Activated naive CD8-positive, alpha-beta T cell treated with anti-CD3 and anti-CD28 coated beads for 36 hours (primary cell): ENCODE measurements around the gene RPL36A. TPM values are rescaled to one million over a fixed set of nuclear protein-coding genes. Genes with fewer than 3 reads are reported as not detected.
A peak's percentile ranks its signal among the peaks of the same experiment; 100 is the strongest.

ENCODE experiments used
- DNase-seq: peaks from one replicate; pipeline ENCODE4 v3.0.0; 2021
- H3K27ac Mint-ChIP-seq: one replicate; pipeline ENCODE4 v1.8.0; 2022; ENCODE audit warnings: mild to moderate bottlenecking, moderate library complexity, mixed read lengths
- H3K27me3 Mint-ChIP-seq: one replicate; pipeline ENCODE4 v1.8.0; 2022; ENCODE audit warnings: mild to moderate bottlenecking, mixed read lengths
- H3K36me3 Mint-ChIP-seq: one replicate; pipeline ENCODE4 v1.8.0; 2021; ENCODE audit warnings: mild to moderate bottlenecking, mixed read lengths
- H3K4me1 Mint-ChIP-seq: one replicate; pipeline ENCODE4 v1.8.0; 2021; ENCODE audit warnings: mixed read lengths
- H3K4me3 Mint-ChIP-seq: one replicate; pipeline ENCODE4 v1.8.0; 2022; ENCODE audit warnings: mild to moderate bottlenecking, moderate library complexity, mixed read lengths
- H3K9me3 Mint-ChIP-seq: one replicate; pipeline ENCODE4 v1.8.0; 2022; ENCODE audit warnings: mixed read lengths
- total RNA-seq, 2 experiments: library from RNA; stranded (reverse); gene quantifications; one replicate each; pipeline ENCODE4 v1.2.3, GENCODE V29; 2021

Gene RPL36A
- 100 to 1,000 TPM; 329 to 361 TPM for total RNA-seq

- no peaks in the 10 kb centered on the region for H3K9me3 Mint-ChIP-seq
- peaks cover 37% of the 10 kb centered on the region for H3K36me3 Mint-ChIP-seq
- H3K4me3 Mint-ChIP-seq: peak within 1 kb of the TSS; percentile 95
- peaks cover 4% of the 10 kb centered on the region for H3K27me3 Mint-ChIP-seq
- peak; percentile 84 for DNase-seq
- H3K4me1 Mint-ChIP-seq: peaks cover 22% of the 10 kb centered on the region
- peak within 1 kb of the TSS; percentile 98 for H3K27ac Mint-ChIP-seq
These were observed at the start of gene RPL36A for GRCh38 chrX:101390664-101391525. RPL36A (plus strand) TSS chrX:101391011; CDS start chrX:101391044, 33 bp downstream.

DNA sequence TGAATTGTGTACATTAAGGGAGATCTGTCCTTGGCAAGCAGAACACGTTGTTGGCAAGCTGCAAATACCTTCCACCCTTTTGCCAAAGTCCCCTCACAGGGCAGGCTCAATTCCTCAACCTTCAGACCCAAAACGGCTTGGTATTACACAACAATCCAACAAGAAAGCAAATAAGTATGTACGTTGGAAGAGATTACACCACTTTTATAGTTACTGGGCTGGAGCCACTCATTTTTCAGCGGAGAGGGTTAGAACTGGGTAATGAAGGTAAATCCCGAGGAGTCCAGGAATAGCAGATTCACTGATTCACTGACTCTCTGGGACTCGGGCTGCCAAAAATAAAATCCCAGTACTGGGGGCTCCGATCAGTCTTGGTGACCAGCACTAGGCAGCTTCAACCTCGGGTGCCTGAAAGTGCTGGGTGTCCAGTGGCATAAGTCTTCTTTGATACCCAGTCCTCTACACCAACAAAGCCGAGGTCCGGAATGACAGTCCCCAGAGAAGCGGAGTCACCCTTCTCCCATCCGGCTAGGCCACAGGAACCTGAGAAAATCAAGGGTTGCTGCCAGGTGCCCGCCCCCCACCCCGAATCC, 42.9 kb upstream of the RPL36A start:
- DNase-seq: no peak
- H3K9me3 Mint-ChIP-seq: no peaks in the 10 kb centered on the region
- H3K27me3 Mint-ChIP-seq: no peaks in the 10 kb centered on the region
- peak overlapping the region; percentile 90 for H3K4me3 Mint-ChIP-seq
- peaks cover 6% of the 10 kb centered on the region for H3K4me1 Mint-ChIP-seq
- H3K27ac Mint-ChIP-seq: peak overlapping the region; percentile 93
- H3K36me3 Mint-ChIP-seq: peaks cover 21% of the 10 kb centered on the region

DNA sequence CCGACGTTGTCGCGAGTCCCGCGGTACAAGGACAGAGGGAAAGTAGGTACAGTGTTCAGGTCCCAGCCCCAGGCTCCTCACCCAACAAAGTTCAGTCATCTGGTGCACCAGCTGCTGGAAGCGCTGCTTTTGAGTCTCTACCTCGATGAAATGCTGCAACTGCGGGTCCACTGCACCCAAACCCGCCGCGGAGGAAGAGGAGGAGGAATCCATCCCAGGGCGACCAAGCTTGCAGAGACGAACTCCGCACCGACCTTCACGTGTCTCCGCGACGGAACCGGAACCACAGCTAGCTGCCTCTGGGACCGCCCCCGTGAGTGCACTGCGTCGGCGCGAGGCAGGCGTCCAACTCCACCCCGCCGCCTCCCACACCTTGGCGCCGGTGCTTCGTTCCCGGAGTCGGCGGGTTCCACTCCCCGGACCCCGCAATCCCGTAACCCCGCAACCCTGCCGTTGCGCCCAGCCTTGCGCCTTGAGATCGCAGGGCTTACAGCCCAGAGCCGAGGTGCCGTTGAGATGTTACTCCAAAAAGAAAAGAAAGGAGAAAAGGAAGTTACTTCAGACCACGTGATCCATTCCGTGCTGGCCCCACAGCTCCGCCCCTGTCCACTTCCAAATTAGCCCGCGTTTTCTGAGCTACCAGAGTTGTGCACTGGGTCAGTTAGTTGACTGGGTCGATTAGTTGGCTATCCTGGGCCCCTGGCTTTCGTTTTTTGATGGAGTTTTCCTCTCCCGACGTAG, 42.2 kb upstream of the RPL36A start, which contains the start of gene TIMM8A:
Gene TIMM8A (minus strand): TSS at position 291 of the 741 bp plus-strand sequence. CDS start 78 bp downstream, at position 213.
- Mint-ChIP-seq H3K9me3 (no peaks in the 10 kb centered on the region), H3K27ac (peak within 1 kb of the TSS; percentile 93), H3K4me3 (peak within 1 kb of the TSS; percentile 90), H3K27me3 (no peaks in the 10 kb centered on the region), H3K36me3 (peaks cover 21% of the 10 kb centered on the region), H3K4me1 (peaks cover 6% of the 10 kb centered on the region)
- DNase-seq: peak; percentile 83

- H3K27ac Mint-ChIP-seq: peak overlapping the region; percentile 93
- peak overlapping the region; percentile 90 for H3K4me3 Mint-ChIP-seq
- H3K36me3 Mint-ChIP-seq: peaks cover 18% of the 10 kb centered on the region
- H3K4me1 Mint-ChIP-seq: peaks cover 5% of the 10 kb centered on the region
- no peaks in the 10 kb centered on the region for H3K9me3 Mint-ChIP-seq
- no peak for DNase-seq
- H3K27me3 Mint-ChIP-seq: no peaks in the 10 kb centered on the region
These were observed 41.6 kb upstream of the RPL36A start for GRCh38 chrX:101349193-101349562.

DNA sequence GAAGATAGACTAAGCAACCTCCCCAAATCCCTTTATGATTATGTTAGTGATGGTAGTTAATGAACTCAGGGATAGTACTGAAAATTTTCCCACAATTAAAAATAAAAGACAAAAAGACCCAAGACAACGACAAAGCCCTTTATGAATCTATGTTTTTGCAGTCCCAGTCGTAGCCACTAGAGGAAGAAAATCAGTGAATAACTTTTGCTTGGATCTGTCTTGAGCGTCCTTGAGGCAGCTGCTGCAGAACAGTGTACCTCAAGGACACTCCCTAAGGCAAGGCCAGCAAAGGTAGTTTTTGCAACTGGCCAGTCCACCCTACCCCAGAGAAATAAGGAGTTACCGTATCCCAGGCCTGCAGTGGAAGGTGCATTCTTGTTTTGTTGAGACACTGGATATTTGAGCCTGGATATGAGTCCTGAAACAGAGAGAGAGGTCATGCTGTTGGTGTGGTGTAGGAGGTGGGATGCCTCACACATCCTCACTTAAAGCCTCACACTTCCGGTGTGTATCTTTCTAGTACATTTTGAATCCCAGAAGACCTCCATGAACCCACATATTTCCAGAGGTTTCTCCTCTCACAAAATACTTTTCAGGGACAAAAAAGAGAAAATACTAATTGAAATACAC, 33.5 kb upstream of the RPL36A start:
- H3K27ac Mint-ChIP-seq: no peak overlapping the region
- H3K27me3 Mint-ChIP-seq: peaks cover 3% of the 10 kb centered on the region
- no peaks in the 10 kb centered on the region for H3K36me3 Mint-ChIP-seq
- DNase-seq: no peak
- H3K4me1 Mint-ChIP-seq: peaks cover 3% of the 10 kb centered on the region
- no peak overlapping the region for H3K4me3 Mint-ChIP-seq
- no peaks in the 10 kb centered on the region for H3K9me3 Mint-ChIP-seq

DNA sequence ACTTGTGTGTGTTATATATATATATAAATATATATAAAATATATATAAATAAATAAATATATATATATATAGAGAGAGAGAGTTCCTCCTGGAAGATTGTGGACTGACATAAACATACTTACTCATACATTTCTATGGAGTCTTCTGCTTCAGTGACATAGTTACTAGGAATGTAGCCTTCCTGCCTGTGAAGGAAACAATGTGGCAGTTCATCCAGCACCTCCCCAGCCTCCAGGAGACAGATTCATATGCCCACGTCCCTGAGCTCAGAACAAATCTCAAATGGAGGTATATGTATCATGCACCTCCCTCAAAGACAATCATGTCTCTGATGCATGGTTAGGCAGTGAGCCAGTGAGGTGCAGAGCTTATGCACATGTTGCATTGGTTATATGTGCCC, 30.8 kb upstream of the RPL36A start:
- Mint-ChIP-seq H3K9me3 (no peaks in the 10 kb centered on the region), H3K4me3 (no peak overlapping the region), H3K27me3 (peaks cover 3% of the 10 kb centered on the region), H3K27ac (no peak overlapping the region), H3K36me3 (no peaks in the 10 kb centered on the region), H3K4me1 (peaks cover 3% of the 10 kb centered on the region)
- DNase-seq: no peak

DNA sequence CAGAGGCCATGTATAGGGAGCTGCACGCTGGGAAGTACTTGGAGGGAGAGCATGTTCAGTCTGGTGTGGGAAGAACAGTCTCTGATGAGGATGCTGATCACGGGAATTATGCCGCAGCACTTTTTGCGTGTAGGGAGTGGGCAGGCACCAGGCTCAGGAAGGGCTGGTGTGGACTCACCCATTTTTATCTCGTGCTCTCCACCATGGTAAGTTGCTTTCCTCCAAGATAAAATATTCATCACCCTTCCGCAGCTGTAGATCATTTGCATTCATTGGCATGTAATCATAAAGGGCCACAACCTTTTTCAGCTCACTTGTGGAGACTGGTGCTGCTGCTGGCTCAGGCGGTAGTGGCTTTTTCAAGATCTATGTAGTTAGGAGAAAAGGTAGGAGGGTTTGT, 30.4 kb upstream of the RPL36A start:
- Mint-ChIP-seq H3K4me1 (peaks cover 3% of the 10 kb centered on the region), H3K27ac (no peak overlapping the region), H3K4me3 (no peak overlapping the region), H3K36me3 (no peaks in the 10 kb centered on the region), H3K27me3 (peaks cover 3% of the 10 kb centered on the region), H3K9me3 (no peaks in the 10 kb centered on the region)
- no peak for DNase-seq

GRCh38 chrX:101362116-101362515, 28.7 kb upstream of the RPL36A start:
- peaks cover 2% of the 10 kb centered on the region for H3K27me3 Mint-ChIP-seq
- H3K9me3 Mint-ChIP-seq: no peaks in the 10 kb centered on the region
- no peak for DNase-seq
- H3K4me3 Mint-ChIP-seq: no peak overlapping the region
- no peaks in the 10 kb centered on the region for H3K36me3 Mint-ChIP-seq
- peaks cover 3% of the 10 kb centered on the region for H3K4me1 Mint-ChIP-seq
- no peak overlapping the region for H3K27ac Mint-ChIP-seq

- DNase-seq: no peak
- no peak overlapping the region for H3K4me3 Mint-ChIP-seq
- no peaks in the 10 kb centered on the region for H3K9me3 Mint-ChIP-seq
- H3K27ac Mint-ChIP-seq: no peak overlapping the region
- H3K36me3 Mint-ChIP-seq: no peaks in the 10 kb centered on the region
- H3K4me1 Mint-ChIP-seq: peaks cover 3% of the 10 kb centered on the region
- no peaks in the 10 kb centered on the region for H3K27me3 Mint-ChIP-seq
These were observed 28.1 kb upstream of the RPL36A start for GRCh38 chrX:101362757-101363156.

DNA sequence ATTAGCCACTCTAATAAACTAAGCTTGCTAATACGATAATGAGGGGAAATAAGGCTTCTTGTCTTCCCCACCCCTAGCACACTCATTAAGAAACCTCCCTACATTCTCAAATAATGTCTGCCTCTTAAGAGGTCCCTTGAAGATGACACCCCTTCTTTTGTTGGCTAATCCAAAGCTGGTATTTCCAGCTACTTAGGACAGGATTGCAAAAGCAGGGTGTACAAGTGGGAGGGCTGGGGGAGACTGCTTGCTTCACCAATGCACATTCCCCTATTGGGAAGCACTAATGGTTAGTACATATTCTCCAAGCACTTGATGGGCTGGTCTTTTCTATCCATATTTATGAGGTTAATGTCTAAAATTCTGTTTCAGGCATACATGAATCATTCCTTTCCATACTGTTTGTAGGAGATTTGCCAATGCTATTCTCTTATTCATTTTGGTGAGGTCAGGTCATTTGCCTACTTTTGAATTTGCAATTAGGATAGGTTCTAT, 25.5 kb upstream of the RPL36A start:
- H3K27ac Mint-ChIP-seq: no peak overlapping the region
- no peak for DNase-seq
- no peak overlapping the region for H3K4me3 Mint-ChIP-seq
- H3K4me1 Mint-ChIP-seq: no peaks in the 10 kb centered on the region
- no peaks in the 10 kb centered on the region for H3K36me3 Mint-ChIP-seq
- no peaks in the 10 kb centered on the region for H3K9me3 Mint-ChIP-seq
- H3K27me3 Mint-ChIP-seq: no peaks in the 10 kb centered on the region

- H3K4me1 Mint-ChIP-seq: no peaks in the 10 kb centered on the region
- no peak for DNase-seq
- no peak overlapping the region for H3K27ac Mint-ChIP-seq
- no peaks in the 10 kb centered on the region for H3K27me3 Mint-ChIP-seq
- no peak overlapping the region for H3K4me3 Mint-ChIP-seq
- no peaks in the 10 kb centered on the region for H3K36me3 Mint-ChIP-seq
- no peaks in the 10 kb centered on the region for H3K9me3 Mint-ChIP-seq
These were observed 22.0 kb upstream of the RPL36A start for GRCh38 chrX:101368800-101369199.

DNA sequence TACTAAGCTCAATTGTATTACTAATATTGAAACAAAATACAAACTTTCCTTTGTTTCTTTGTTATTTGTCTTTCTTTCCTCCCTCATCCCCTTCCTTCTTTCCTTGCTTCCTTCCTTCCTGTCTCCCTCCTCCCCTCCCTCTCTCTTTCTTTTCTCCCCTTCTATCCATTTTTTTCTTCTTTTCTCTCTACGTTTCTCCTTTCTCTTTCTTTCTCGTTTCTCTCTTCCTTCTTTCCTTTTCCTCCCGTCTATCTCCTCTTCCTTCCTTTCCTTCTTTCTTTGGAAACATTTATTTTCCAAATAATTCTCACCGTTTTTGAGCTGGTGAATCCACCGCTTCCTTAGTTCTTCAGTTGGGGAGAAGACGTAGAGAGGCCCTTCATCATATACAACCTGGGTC, 21.1 kb upstream of the RPL36A start:
- no peaks in the 10 kb centered on the region for H3K36me3 Mint-ChIP-seq
- no peak for DNase-seq
- H3K4me1 Mint-ChIP-seq: no peaks in the 10 kb centered on the region
- H3K4me3 Mint-ChIP-seq: no peak overlapping the region
- H3K27ac Mint-ChIP-seq: no peak overlapping the region
- no peaks in the 10 kb centered on the region for H3K27me3 Mint-ChIP-seq
- no peaks in the 10 kb centered on the region for H3K9me3 Mint-ChIP-seq

DNA sequence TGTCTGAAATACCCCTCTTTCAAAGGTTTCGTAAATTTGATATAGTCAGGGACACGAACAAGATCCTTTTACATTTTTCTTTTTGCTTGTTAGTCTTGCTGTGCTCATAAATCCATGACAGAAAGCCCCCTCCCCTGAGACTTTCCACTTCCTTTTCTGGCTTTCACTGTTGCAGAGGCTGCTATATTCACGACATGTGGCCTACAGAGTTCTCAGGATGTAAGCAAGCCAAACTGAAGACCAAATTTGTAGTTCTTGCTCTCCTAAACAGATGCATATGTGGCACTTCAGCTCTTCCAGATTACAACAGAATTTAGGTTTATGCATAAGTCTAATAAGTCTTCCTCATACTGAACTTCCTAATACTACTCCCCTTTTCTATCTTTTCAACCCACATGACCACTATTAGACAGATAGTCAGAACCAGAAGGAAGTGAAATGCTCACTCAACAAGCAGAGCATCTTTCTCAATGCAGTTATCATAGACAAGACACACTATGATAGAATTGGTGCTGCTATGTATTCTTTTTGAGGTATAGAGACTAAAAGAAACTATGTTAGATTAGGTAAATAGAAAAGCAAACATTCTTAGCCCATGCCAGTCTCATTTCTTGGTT, 19.8 kb upstream of the RPL36A start:
- H3K4me3 Mint-ChIP-seq: no peak overlapping the region
- DNase-seq: no peak
- no peak overlapping the region for H3K27ac Mint-ChIP-seq
- H3K4me1 Mint-ChIP-seq: no peaks in the 10 kb centered on the region
- no peaks in the 10 kb centered on the region for H3K36me3 Mint-ChIP-seq
- H3K9me3 Mint-ChIP-seq: no peaks in the 10 kb centered on the region
- H3K27me3 Mint-ChIP-seq: no peaks in the 10 kb centered on the region

DNA sequence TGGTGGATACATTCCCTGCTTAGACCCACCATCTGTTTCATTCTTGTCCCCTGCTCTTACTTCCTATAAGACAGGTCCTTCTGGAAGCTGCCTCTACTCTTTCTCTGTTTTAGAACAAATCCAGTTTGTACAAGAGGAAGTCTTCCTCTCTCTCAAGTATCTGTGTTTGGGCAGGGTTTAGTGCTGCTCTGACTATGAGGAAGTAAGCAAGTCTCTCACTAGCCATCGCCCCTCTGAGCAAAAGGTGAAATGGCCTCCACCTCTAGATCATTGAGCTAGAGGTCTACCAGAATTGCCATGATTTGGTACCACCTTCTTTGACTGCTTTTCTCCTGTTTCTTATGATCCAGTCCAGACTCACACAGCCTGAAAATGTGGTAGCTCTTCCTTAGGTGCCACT, 13.3 kb upstream of the RPL36A start:
- DNase-seq: no peak
- H3K9me3 Mint-ChIP-seq: no peaks in the 10 kb centered on the region
- H3K4me3 Mint-ChIP-seq: no peak overlapping the region
- no peaks in the 10 kb centered on the region for H3K27me3 Mint-ChIP-seq
- no peaks in the 10 kb centered on the region for H3K4me1 Mint-ChIP-seq
- no peak overlapping the region for H3K27ac Mint-ChIP-seq
- no peaks in the 10 kb centered on the region for H3K36me3 Mint-ChIP-seq
